Testis (tissue), 2 donors: Measurements from ENCODE around the gene TAF1D.

Source experiments
- POLR2A ChIP-seq: fragments of 450-650 bp; IDR thresholded peaks from one replicate; pipeline ENCODE4 v1.6.1; 2017; ENCODE audit warnings: antibody characterized with exemption, mild to moderate bottlenecking, moderate library complexity
- TF ChIP-seq, protein P1 (sequence below), 3 experiments: fragments of 450-650 bp in 2 of 3; fragments of 200-600 bp in 1 of 3; sonication (generic) in 1 of 3; IDR thresholded peaks; one replicate each; pipeline ENCODE4 v1.5.1; 2016 to 2019; ENCODE audit warnings: antibody characterized with exemption in 3 of 3, mild to moderate bottlenecking in 2 of 3, moderate library complexity in 1 of 3

- TF ChIP-seq POLR2A = no peak
- TF ChIP-seq, protein P1, sequence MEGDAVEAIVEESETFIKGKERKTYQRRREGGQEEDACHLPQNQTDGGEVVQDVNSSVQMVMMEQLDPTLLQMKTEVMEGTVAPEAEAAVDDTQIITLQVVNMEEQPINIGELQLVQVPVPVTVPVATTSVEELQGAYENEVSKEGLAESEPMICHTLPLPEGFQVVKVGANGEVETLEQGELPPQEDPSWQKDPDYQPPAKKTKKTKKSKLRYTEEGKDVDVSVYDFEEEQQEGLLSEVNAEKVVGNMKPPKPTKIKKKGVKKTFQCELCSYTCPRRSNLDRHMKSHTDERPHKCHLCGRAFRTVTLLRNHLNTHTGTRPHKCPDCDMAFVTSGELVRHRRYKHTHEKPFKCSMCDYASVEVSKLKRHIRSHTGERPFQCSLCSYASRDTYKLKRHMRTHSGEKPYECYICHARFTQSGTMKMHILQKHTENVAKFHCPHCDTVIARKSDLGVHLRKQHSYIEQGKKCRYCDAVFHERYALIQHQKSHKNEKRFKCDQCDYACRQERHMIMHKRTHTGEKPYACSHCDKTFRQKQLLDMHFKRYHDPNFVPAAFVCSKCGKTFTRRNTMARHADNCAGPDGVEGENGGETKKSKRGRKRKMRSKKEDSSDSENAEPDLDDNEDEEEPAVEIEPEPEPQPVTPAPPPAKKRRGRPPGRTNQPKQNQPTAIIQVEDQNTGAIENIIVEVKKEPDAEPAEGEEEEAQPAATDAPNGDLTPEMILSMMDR (IDR thresholded peaks at IDR 0.05) = no peak
Observed at GRCh38 chr11:93741882-93742226, 559 bp upstream of the TAF1D start.
